ENCODE results near the gene GDI1. TPM values are rescaled to one million over a fixed set of nuclear protein-coding genes. Genes with fewer than 3 reads are reported as not detected.

Gene GDI1
- total and polyA plus RNA-seq, 2 experiments from 2014 or later = 48.5 to 95.9 TPM

DNA sequence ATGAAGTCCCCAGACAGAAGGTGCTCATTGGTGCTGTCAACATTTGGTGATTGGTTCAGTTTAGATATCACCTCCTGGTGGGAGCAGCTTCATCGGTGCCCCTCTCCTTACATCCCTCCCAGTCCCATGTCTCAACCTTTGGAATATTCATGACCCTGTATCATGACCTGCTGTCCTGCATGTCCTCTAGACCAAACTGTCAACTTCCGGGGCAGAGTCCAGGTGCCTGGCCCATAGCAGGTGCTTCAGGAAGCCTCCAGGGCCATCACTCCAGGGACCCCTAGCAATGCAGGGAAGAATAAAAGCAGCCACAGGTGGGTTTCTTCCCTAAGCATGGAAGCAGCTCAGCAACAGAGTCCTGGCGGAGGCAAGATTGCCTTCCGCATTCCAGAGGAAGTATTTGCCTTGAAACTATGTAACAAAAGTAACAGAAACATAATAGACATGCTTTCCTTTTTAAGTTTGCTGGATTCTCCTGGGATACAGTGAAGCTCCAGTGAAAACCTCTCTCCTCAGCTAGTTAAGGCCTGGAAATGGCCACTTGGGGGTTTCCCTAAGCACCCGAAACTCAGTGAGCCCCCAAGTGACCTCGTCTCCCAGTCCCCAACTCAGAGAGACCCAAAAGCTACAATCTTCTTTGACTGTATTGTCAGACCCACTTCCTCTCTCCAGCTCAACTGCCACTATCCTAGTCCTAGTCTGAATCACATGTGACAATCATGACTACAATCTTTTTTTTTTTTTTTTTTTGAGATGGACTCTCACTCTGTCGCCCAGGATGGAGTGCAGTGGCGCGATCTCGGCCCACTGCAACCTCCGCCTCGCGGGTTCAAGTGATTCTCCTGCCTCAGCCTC is 9.8 kb upstream of the GDI1 start:
- Mint-ChIP-seq H3K9me3 (no peaks in the 10 kb centered on the region), H3K27ac (no peak overlapping the region), H3K27me3 (ENCODE audit: insufficient read depth, low read depth, poor library complexity) (peaks cover 4% of the 10 kb centered on the region), H3K4me1 (peaks cover 15% of the 10 kb centered on the region), H3K4me3 (no peak overlapping the region), H3K36me3 (ENCODE audit: low read depth) (peaks cover 5% of the 10 kb centered on the region; the same call in 2 of the 3 replicates)
- no peak overlapping the region for H2AFZ ChIP-seq
- no peaks in the 10 kb centered on the region for H3F3A ChIP-seq (replicated peaks; ENCODE audit: low read depth)
- TF ChIP-seq CREB1 (CRISPR knock-in tag; IDR thresholded peaks at IDR 0.05; ENCODE audit: low read depth) (no peak), ZNF114 (CRISPR knock-in tag; IDR thresholded peaks at IDR 0.05) (no peak), NANOG (IDR thresholded peaks at IDR 0.05; ENCODE audit: borderline replicate concordance) (no peak), STAT1 (IDR thresholded peaks at IDR 0.05; ENCODE audit: unreplicated experiment) (no peak), ZNF462 (CRISPR knock-in tag; IDR thresholded peaks at IDR 0.05) (no peak), ZNF331 (CRISPR knock-in tag; IDR thresholded peaks at IDR 0.05; ENCODE audit: low read depth) (no peak), EZH2 (IDR thresholded peaks at IDR 0.05; ENCODE audit: low read depth, unreplicated experiment) (no peak), ETS1 (IDR thresholded peaks at IDR 0.05) (no peak), JUNB (IDR thresholded peaks at IDR 0.05; ENCODE audit: unreplicated experiment) (no peak), EZH2phosphoT487 (IDR thresholded peaks at IDR 0.05; ENCODE audit: unreplicated experiment) (no peak), POLR2AphosphoS5 (IDR thresholded peaks at IDR 0.05; ENCODE audit: low read depth) (no peak)
- TF ChIP-seq, protein P1, sequence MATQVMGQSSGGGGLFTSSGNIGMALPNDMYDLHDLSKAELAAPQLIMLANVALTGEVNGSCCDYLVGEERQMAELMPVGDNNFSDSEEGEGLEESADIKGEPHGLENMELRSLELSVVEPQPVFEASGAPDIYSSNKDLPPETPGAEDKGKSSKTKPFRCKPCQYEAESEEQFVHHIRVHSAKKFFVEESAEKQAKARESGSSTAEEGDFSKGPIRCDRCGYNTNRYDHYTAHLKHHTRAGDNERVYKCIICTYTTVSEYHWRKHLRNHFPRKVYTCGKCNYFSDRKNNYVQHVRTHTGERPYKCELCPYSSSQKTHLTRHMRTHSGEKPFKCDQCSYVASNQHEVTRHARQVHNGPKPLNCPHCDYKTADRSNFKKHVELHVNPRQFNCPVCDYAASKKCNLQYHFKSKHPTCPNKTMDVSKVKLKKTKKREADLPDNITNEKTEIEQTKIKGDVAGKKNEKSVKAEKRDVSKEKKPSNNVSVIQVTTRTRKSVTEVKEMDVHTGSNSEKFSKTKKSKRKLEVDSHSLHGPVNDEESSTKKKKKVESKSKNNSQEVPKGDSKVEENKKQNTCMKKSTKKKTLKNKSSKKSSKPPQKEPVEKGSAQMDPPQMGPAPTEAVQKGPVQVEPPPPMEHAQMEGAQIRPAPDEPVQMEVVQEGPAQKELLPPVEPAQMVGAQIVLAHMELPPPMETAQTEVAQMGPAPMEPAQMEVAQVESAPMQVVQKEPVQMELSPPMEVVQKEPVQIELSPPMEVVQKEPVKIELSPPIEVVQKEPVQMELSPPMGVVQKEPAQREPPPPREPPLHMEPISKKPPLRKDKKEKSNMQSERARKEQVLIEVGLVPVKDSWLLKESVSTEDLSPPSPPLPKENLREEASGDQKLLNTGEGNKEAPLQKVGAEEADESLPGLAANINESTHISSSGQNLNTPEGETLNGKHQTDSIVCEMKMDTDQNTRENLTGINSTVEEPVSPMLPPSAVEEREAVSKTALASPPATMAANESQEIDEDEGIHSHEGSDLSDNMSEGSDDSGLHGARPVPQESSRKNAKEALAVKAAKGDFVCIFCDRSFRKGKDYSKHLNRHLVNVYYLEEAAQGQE (IDR thresholded peaks at IDR 0.05; ENCODE audit: unreplicated experiment) = no peak
- TF ChIP-seq, protein P2, sequence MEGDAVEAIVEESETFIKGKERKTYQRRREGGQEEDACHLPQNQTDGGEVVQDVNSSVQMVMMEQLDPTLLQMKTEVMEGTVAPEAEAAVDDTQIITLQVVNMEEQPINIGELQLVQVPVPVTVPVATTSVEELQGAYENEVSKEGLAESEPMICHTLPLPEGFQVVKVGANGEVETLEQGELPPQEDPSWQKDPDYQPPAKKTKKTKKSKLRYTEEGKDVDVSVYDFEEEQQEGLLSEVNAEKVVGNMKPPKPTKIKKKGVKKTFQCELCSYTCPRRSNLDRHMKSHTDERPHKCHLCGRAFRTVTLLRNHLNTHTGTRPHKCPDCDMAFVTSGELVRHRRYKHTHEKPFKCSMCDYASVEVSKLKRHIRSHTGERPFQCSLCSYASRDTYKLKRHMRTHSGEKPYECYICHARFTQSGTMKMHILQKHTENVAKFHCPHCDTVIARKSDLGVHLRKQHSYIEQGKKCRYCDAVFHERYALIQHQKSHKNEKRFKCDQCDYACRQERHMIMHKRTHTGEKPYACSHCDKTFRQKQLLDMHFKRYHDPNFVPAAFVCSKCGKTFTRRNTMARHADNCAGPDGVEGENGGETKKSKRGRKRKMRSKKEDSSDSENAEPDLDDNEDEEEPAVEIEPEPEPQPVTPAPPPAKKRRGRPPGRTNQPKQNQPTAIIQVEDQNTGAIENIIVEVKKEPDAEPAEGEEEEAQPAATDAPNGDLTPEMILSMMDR (conservative IDR thresholded peaks at IDR 0.05; ENCODE audit: low read depth in 2 of 2) = no peak
- H4K20me1 ChIP-seq (replicated peaks; ENCODE audit: insufficient read depth) = no peaks in the 10 kb centered on the region
- DNase-seq (ENCODE audit: low spot score) (no peak), ATAC-seq (no peak)
- H3K4me2 ChIP-seq = no peak overlapping the region
- no peaks in the 10 kb centered on the region for H3K36me3 ChIP-seq (ENCODE audit: insufficient read depth)
- peaks cover 11% of the 10 kb centered on the region for H3K79me2 ChIP-seq (replicated peaks; ENCODE audit: insufficient read depth)
- H3K27me3 ChIP-seq (ENCODE audit: insufficient read depth) = no peaks in the 10 kb centered on the region
- H3K4me1 ChIP-seq (ENCODE audit: insufficient read depth) = no peaks in the 10 kb centered on the region; the same call in 1 of the 2 replicates
- H3K27ac ChIP-seq (ENCODE audit: low read depth) = no peak overlapping the region
- H3K9me2 ChIP-seq (ENCODE audit: insufficient read depth) = no peaks in the 10 kb centered on the region
- H3K4me3 ChIP-seq = no peak overlapping the region
